ENCODE measurements around the gene OLR1. TPM values are rescaled to one million over a fixed set of nuclear protein-coding genes. Genes with fewer than 3 reads are reported as not detected.

Gene OLR1
- total RNA-seq, 1 experiment from 2014 or later: 0.74 TPM

GRCh38 chr12:10131111-10131690 lies 40.7 kb downstream of the OLR1 start:
- Histone ChIP-seq H3K27me3 (ENCODE audit: control insufficient read depth, insufficient read depth, low read length) (no peaks in the 10 kb centered on the region), H3K4me1 (ENCODE audit: control insufficient read depth, insufficient read depth, low read length) (peaks cover 6% of the 10 kb centered on the region), H3K4me3 (ENCODE audit: low read depth in 2 of 2, low read length in 2 of 2) (no peak overlapping the region), H3K36me3 (ENCODE audit: control insufficient read depth, insufficient read depth, low read length) (no peaks in the 10 kb centered on the region), H3K27ac (ENCODE audit: low read length) (peak overlapping the region; percentile 54; the same call in 1 of the 2 replicates), H3K9me3 (ENCODE audit: control insufficient read depth, insufficient read depth, low read depth, low read length) (no peaks in the 10 kb centered on the region)
- no peak for ATAC-seq
- BruUV-seq (replicated peaks): no TSS peak
- no peak for DNase-seq (ENCODE audit: low read depth, low spot score)
- intact Hi-C loops (cut with micrococcal nuclease; ENCODE audit: unreplicated experiment) (no loop called here), in situ Hi-C loops (cut with HindIII; ENCODE audit: low pct_unique_long_range_greater_than_20kb, low sequenced_read_pairs) (no loop called here)
- POLR2A ChIA-PET: no interaction called here
- TF ChIP-seq POLR2AphosphoS5 (IDR thresholded peaks at IDR 0.05; ENCODE audit: low read depth, low read length) (no peak), TCF7L2 (IDR thresholded peaks at IDR 0.05; ENCODE audit: low read depth, low read length) (no peak), CTCF (IDR thresholded peaks at IDR 0.05) (no peak)
- CTCF ChIA-PET: no interaction called here

GRCh38 chr12:10130042-10130441 lies 41.9 kb downstream of the OLR1 start, which contains the start of gene CLEC7A:
Gene CLEC7A (minus strand): TSS chr12:10130199. CDS start chr12:10130082, 117 bp downstream.
- BruUV-seq (replicated peaks): no TSS peak
- Histone ChIP-seq H3K9me3 (ENCODE audit: control insufficient read depth, insufficient read depth, low read depth, low read length) (no peaks in the 10 kb centered on the region), H3K27me3 (ENCODE audit: control insufficient read depth, insufficient read depth, low read length) (no peaks in the 10 kb centered on the region), H3K4me1 (ENCODE audit: control insufficient read depth, insufficient read depth, low read length) (peaks cover 6% of the 10 kb centered on the region), H3K4me3 (ENCODE audit: low read depth in 2 of 2, low read length in 2 of 2) (no peak within 1 kb of the TSS), H3K27ac (ENCODE audit: low read length) (peak within 1 kb of the TSS; percentile 54; the same call in 1 of the 2 replicates), H3K36me3 (ENCODE audit: control insufficient read depth, insufficient read depth, low read length) (no peaks in the 10 kb centered on the region)
- TF ChIP-seq TCF7L2 (IDR thresholded peaks at IDR 0.05; ENCODE audit: low read depth, low read length) (no peak), SIN3A (IDR thresholded peaks at IDR 0.05; ENCODE audit: borderline replicate concordance, insufficient read depth, low read depth, low read length) (no peak), CTCF (IDR thresholded peaks at IDR 0.05) (no peak), POLR2AphosphoS5 (IDR thresholded peaks at IDR 0.05; ENCODE audit: low read depth, low read length) (no peak)
- TF ChIP-seq, protein P1, sequence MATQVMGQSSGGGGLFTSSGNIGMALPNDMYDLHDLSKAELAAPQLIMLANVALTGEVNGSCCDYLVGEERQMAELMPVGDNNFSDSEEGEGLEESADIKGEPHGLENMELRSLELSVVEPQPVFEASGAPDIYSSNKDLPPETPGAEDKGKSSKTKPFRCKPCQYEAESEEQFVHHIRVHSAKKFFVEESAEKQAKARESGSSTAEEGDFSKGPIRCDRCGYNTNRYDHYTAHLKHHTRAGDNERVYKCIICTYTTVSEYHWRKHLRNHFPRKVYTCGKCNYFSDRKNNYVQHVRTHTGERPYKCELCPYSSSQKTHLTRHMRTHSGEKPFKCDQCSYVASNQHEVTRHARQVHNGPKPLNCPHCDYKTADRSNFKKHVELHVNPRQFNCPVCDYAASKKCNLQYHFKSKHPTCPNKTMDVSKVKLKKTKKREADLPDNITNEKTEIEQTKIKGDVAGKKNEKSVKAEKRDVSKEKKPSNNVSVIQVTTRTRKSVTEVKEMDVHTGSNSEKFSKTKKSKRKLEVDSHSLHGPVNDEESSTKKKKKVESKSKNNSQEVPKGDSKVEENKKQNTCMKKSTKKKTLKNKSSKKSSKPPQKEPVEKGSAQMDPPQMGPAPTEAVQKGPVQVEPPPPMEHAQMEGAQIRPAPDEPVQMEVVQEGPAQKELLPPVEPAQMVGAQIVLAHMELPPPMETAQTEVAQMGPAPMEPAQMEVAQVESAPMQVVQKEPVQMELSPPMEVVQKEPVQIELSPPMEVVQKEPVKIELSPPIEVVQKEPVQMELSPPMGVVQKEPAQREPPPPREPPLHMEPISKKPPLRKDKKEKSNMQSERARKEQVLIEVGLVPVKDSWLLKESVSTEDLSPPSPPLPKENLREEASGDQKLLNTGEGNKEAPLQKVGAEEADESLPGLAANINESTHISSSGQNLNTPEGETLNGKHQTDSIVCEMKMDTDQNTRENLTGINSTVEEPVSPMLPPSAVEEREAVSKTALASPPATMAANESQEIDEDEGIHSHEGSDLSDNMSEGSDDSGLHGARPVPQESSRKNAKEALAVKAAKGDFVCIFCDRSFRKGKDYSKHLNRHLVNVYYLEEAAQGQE (IDR thresholded peaks at IDR 0.05; ENCODE audit: insufficient read depth in 1 of 2, low read depth in 2 of 2, low read length in 1 of 2): no peak
- POLR2A ChIA-PET: no interaction called here
- ATAC-seq (no peak), DNase-seq (ENCODE audit: low read depth, low spot score) (no peak)
- intact Hi-C loops (cut with micrococcal nuclease; ENCODE audit: unreplicated experiment) (no loop called here), in situ Hi-C loops (cut with HindIII; ENCODE audit: low pct_unique_long_range_greater_than_20kb, low sequenced_read_pairs) (no loop called here)
- CTCF ChIA-PET: no interaction called here

Data from Panc1 (cell line).